Neural progenitor cell (in vitro differentiated cells): ENCODE data around the gene PDE3A.

Experiments
- EZH2 ChIP-seq: fragments of 200-600 bp; sonication (generic); IDR thresholded peaks from 2 replicates; pipeline ENCODE4 v1.6.1; 2017; ENCODE audit warnings: antibody characterized with exemption, mild to moderate bottlenecking, moderate library complexity
- EZH2phosphoT487 ChIP-seq: fragments of 200-600 bp; sonication (generic); IDR thresholded peaks from 2 replicates; pipeline ENCODE4 v1.6.1; 2017; ENCODE audit warnings: antibody characterized with exemption
- TF ChIP-seq, protein P1 (sequence below): fragments of 200-600 bp; sonication (generic); IDR thresholded peaks from 2 replicates; pipeline ENCODE4 v1.5.1; 2017; ENCODE audit warnings: antibody characterized with exemption, mild to moderate bottlenecking

DNA sequence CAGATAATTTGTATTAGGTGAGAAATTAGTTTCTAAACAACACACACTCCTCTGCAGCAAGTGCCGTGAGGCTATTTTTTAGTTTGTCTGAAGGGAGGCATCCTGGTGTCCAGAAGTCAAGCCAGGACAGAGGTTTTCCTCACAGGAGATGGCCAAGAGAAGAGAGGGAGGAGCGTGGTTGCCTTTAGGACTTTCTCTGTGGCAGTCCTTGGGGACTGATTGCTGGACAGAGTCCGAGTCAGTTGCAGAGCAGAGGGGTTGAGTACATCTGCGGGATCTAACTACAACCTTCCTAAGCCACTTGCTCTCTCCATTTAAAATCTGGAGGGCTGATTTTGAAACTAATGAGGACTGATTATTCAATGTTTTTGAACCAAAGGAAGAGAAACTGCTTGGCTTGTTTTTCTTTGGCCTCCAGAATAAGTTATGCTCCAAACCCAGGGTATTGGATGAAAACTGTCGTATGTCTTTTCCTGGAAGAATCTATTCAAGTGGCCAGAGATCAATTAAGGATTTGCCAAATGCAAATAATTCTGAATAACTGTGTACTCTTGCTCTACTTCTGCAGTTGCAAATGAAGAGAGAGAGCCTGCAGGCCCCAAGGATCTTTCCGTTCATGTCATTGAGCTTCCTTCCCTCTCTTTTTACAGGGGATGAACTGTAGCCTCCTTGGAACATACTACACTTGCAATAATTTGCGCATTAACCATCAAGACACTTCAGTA lies 328.0 kb downstream of the PDE3A start:
- TF ChIP-seq, protein P1, sequence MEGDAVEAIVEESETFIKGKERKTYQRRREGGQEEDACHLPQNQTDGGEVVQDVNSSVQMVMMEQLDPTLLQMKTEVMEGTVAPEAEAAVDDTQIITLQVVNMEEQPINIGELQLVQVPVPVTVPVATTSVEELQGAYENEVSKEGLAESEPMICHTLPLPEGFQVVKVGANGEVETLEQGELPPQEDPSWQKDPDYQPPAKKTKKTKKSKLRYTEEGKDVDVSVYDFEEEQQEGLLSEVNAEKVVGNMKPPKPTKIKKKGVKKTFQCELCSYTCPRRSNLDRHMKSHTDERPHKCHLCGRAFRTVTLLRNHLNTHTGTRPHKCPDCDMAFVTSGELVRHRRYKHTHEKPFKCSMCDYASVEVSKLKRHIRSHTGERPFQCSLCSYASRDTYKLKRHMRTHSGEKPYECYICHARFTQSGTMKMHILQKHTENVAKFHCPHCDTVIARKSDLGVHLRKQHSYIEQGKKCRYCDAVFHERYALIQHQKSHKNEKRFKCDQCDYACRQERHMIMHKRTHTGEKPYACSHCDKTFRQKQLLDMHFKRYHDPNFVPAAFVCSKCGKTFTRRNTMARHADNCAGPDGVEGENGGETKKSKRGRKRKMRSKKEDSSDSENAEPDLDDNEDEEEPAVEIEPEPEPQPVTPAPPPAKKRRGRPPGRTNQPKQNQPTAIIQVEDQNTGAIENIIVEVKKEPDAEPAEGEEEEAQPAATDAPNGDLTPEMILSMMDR: no peak
- TF ChIP-seq EZH2: no peak
- no peak for TF ChIP-seq EZH2phosphoT487
